SU-DHL-6 (cell line): Measurements from ENCODE around the gene ZNF195.

Experiments used
- H2AFZ ChIP-seq: fragments of 200-600 bp; sonication (generic); 2 replicates; pipeline ENCODE4 v1.6.1; 2014; ENCODE audit warnings: low read depth, mild to moderate bottlenecking, moderate library complexity, mixed read lengths, antibody characterized with exemption, low read length; ENCODE audit not compliant: severe bottlenecking
- H3F3A ChIP-seq: fragments of 200-600 bp; shearing (Covaris generic); 2 replicates; pipeline ENCODE4 v1.6.0; 2016; ENCODE audit warnings: antibody characterized with exemption, mild to moderate bottlenecking; ENCODE audit not compliant: insufficient read depth
- H3K27ac ChIP-seq: fragments of 200-600 bp; sonication (generic); 2 replicates; pipeline ENCODE4 v1.5.1; 2016; ENCODE audit warnings: low read depth, mild to moderate bottlenecking, low read length, moderate library complexity, mixed read lengths
- H3K27me3 ChIP-seq: fragments of 200-600 bp; sonication (generic), shearing (Covaris generic); 2 replicates; pipeline ENCODE4 v1.6.0; 2014; ENCODE audit warnings: mild to moderate bottlenecking, low read length
- H3K36me3 ChIP-seq: fragments of 200-600 bp; sonication (generic); 2 replicates; pipeline ENCODE4 v1.6.1; 2014; ENCODE audit warnings: mild to moderate bottlenecking, low read length, mixed read lengths
- H3K4me2 ChIP-seq: fragments of 300-600, 200-600 bp; shearing (Covaris generic), sonication (generic); 2 replicates; pipeline ENCODE4 v1.6.0; 2014; ENCODE audit warnings: low read length, low read depth, mild to moderate bottlenecking; ENCODE audit not compliant: poor library complexity, severe bottlenecking
- H3K4me3 ChIP-seq: fragments of 200-600 bp; sonication (generic); 2 replicates; pipeline ENCODE4 v1.5.1; 2014; ENCODE audit warnings: antibody characterized with exemption, low read length, mild to moderate bottlenecking, mixed read lengths; ENCODE audit not compliant: insufficient read depth, poor library complexity, severe bottlenecking
- H3K79me2 ChIP-seq: fragments of 200-600 bp; sonication (generic); 2 replicates; pipeline ENCODE4 v1.6.1; 2014; ENCODE audit warnings: mild to moderate bottlenecking, low read length, moderate library complexity; ENCODE audit not compliant: insufficient read depth
- H3K9ac ChIP-seq: fragments of 200-600 bp; sonication (generic); 2 replicates; pipeline ENCODE4 v1.7.0; 2014; ENCODE audit warnings: mild to moderate bottlenecking, low read length
- H3K9me2 ChIP-seq: fragments of 200-600 bp; sonication (generic); replicated peaks from 2 replicates; pipeline ENCODE4 v1.6.1; 2014; ENCODE audit warnings: low read length; ENCODE audit not compliant: insufficient read depth
- H3K9me3 ChIP-seq: fragments of 200-600 bp; sonication (generic); 2 replicates; pipeline ENCODE4 v1.6.1; 2014; ENCODE audit warnings: low read length, mixed read lengths; ENCODE audit not compliant: insufficient read depth
- H4K20me1 ChIP-seq: fragments of 200-600 bp; sonication (generic); 2 replicates; pipeline ENCODE4 v1.6.1; 2014; ENCODE audit warnings: low read depth, mild to moderate bottlenecking, antibody characterized with exemption, low read length, moderate library complexity, mixed read lengths
- EZH2phosphoT487 ChIP-seq: fragments of 200-600 bp; sonication (generic), shearing (Covaris generic); conservative IDR thresholded peaks from 2 replicates; pipeline ENCODE4 v1.6.1; 2018; ENCODE audit warnings: mild to moderate bottlenecking, antibody characterized with exemption, low read length, moderate library complexity, mixed read lengths
- TF ChIP-seq, protein P1 (sequence below): fragments of 200-600 bp; sonication (generic); IDR thresholded peaks from one replicate; pipeline ENCODE4 v1.5.1; 2017; ENCODE audit warnings: antibody characterized with exemption, mild to moderate bottlenecking, low read length, moderate library complexity; ENCODE audit not compliant: insufficient read depth, poor library complexity, severe bottlenecking

The ZNF195 gene

DNA sequence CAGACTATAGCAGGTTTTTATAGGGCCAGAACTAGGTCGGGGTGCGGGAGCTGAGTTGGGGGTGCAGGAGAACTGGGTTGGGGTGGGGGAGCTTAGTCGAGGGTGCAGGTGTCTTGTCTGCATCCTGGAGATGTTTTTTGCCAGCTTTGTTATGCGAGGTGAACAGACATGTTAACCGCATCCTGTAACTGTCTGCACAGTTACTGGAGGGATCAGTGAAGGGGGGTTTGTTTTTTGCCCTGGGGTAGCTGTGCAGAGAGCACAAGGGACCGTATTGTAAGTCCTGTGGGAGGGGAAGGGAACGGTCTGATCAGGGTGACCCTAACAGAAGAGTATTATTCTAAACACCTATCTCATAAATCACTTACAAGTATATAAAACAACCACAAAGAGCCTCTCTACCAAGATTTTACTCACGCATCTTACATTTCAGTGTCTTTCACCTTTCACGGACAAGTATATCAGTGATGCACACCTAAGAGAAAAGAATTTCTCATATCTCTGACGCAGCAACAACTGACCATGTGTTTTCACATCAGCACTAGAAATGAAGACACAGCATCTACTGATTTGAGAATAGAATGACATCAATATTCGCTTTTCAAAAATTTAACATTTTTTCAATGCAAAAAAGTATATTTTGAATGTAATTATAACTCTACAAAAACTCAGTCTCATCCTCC, 20.8 kb downstream of the ZNF195 start:
- Histone ChIP-seq H3K27me3 (no peaks in the 10 kb centered on the region), H3K27ac (no peak overlapping the region), H3K36me3 (peaks cover 52% of the 10 kb centered on the region), H3F3A (no peaks in the 10 kb centered on the region), H3K9me3 (peaks cover 56% of the 10 kb centered on the region), H4K20me1 (no peaks in the 10 kb centered on the region), H3K79me2 (0 out of 2 replicates have a peak, but pooled peaks cover 4% of the 10 kb centered on the region), H3K9ac (no peak overlapping the region), H3K9me2 (no peaks in the 10 kb centered on the region), H2AFZ (no peak overlapping the region), H3K4me3 (no peak overlapping the region), H3K4me2 (no peak overlapping the region)
- TF ChIP-seq, protein P1, sequence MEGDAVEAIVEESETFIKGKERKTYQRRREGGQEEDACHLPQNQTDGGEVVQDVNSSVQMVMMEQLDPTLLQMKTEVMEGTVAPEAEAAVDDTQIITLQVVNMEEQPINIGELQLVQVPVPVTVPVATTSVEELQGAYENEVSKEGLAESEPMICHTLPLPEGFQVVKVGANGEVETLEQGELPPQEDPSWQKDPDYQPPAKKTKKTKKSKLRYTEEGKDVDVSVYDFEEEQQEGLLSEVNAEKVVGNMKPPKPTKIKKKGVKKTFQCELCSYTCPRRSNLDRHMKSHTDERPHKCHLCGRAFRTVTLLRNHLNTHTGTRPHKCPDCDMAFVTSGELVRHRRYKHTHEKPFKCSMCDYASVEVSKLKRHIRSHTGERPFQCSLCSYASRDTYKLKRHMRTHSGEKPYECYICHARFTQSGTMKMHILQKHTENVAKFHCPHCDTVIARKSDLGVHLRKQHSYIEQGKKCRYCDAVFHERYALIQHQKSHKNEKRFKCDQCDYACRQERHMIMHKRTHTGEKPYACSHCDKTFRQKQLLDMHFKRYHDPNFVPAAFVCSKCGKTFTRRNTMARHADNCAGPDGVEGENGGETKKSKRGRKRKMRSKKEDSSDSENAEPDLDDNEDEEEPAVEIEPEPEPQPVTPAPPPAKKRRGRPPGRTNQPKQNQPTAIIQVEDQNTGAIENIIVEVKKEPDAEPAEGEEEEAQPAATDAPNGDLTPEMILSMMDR, result no peak
- no peak for TF ChIP-seq EZH2phosphoT487

DNA sequence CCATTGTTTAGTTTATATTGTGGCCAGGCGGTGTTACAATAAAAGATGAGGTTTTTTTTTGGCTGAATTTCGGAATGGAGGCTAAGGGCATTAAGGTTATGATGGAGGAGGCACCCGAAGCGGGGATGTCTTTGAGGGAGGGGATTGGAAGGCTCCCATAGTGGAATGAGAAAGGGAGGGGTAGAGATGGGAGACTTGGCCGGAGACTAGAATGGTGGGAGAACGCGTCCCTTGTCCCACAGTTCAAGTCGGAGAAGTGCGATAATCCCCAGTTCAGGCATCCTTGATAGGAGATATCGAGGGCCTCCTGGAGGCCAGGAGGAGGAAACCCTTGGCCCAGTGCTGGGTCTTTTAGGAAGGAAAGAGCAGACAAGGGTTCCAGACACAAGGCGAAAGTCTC, 21.6 kb downstream of the ZNF195 start:
- peaks cover 43% of the 10 kb centered on the region for H3K36me3 ChIP-seq
- no peak for TF ChIP-seq EZH2phosphoT487
- TF ChIP-seq, protein P1, result no peak

DNA sequence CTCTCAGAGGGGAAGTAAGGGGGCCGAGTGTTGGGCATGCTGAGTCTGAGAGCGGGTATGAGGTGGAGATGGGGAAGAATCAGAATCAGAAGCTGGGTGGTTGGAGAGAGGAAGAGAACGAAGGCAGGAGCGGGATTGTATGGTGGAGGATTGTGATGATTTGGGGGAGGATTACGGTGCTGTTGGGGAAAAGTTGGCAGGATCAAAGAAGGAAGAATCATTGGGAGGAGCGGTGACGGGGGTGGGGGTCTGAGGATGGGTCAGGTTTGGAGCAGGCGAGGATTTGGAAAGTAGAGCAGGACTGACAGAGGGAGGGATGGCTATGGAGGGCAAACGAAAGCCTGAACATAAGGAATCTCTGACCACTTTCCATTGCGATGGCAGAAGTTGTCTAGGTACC, 22.1 kb downstream of the ZNF195 start:
- H3K9ac ChIP-seq, result no peak overlapping the region
- H3K4me3 ChIP-seq, result no peak overlapping the region
- H2AFZ ChIP-seq, result no peak overlapping the region
- H3K9me3 ChIP-seq, result peaks cover 45% of the 10 kb centered on the region
- no peaks in the 10 kb centered on the region for H4K20me1 ChIP-seq
- H3K4me2 ChIP-seq, result no peak overlapping the region
- peaks cover 39% of the 10 kb centered on the region for H3K36me3 ChIP-seq
- H3K27ac ChIP-seq, result no peak overlapping the region
- TF ChIP-seq, protein P1, result no peak
- TF ChIP-seq EZH2phosphoT487, result no peak
- H3K9me2 ChIP-seq, result no peaks in the 10 kb centered on the region
- H3F3A ChIP-seq, result no peaks in the 10 kb centered on the region
- H3K27me3 ChIP-seq, result no peaks in the 10 kb centered on the region
- 0 out of 2 replicates have a peak, but pooled peaks cover 4% of the 10 kb centered on the region for H3K79me2 ChIP-seq

More for the DNA sequence above, 21.6 kb downstream of the ZNF195 start:
- H3K79me2 ChIP-seq, result 0 out of 2 replicates have a peak, but pooled peaks cover 4% of the 10 kb centered on the region
- no peaks in the 10 kb centered on the region for H4K20me1 ChIP-seq
- no peak overlapping the region for H3K4me2 ChIP-seq
- no peaks in the 10 kb centered on the region for H3F3A ChIP-seq
- H3K27ac ChIP-seq, result no peak overlapping the region
- no peak overlapping the region for H3K9ac ChIP-seq
- no peak overlapping the region for H2AFZ ChIP-seq
- H3K9me3 ChIP-seq, result peaks cover 47% of the 10 kb centered on the region
- H3K9me2 ChIP-seq, result no peaks in the 10 kb centered on the region
- no peaks in the 10 kb centered on the region for H3K27me3 ChIP-seq
- no peak overlapping the region for H3K4me3 ChIP-seq
